K562 (cell line): ENCODE data around the gene MARCKS. TPM values are rescaled to one million over a fixed set of nuclear protein-coding genes. Genes with fewer than 3 reads are reported as not detected.

Experiments used
- ATAC-seq: fragments of 200-7000 bp; cut with Tn5 transposase; 3 replicates; pipeline ENCODE4 v1.9.1; 2020; ENCODE audit warnings: moderate library complexity
- BruUV-seq: library from RNA; stranded (reverse); fragments of 400-500 nt; replicated peaks from 2 replicates; lab custom pipeline; 2021; lab: Mats Ljungman, UMichigan
- CTCF ChIA-PET: fragments of 300-600 bp; formaldehyde crosslinking; extraction: SDS; loops from one replicate; lab custom pipeline; 2021; ENCODE audit warnings: low intra/inter-chr PET ratio; lab: Yijun Ruan, JAX
- POLR2A ChIA-PET: fragments of 300-600, 350-650 bp; sonication (Branson Sonifier 250); formaldehyde crosslinking; extraction: SDS; loops from one replicate; lab custom pipeline; 2021; ENCODE audit warnings: antibody characterized with exemption, inconsistent platforms; lab: Yijun Ruan, JAX
- DNase-seq, 4 experiments: peaks; one replicate each; pipeline versions ENCODE4 v3.0.0 to v3.0.0-alpha.2; 2011 to 2018; ENCODE audit warnings: low spot score in 3 of 4, mixed read lengths in 3 of 4; ENCODE audit errors: extremely low read depth in 1 of 4
- FAIRE-seq: peaks from 2 replicates; lab custom pipeline; 2011; peaks lifted over from hg19 to GRCh38; lab: Jason Lieb, UNC
- H2AFZ ChIP-seq: 2 replicates; pipeline ENCODE4 v1.6.0; 2011; ENCODE audit warnings: low read depth, low read length, control low read depth, inconsistent platforms
- H3K27ac ChIP-seq: fragments of 200-600 bp; 3 replicates; pipeline ENCODE4 v1.8.0; 2011; ENCODE audit warnings: low read depth, mild to moderate bottlenecking, control low read depth, inconsistent platforms, low read length, moderate library complexity, mixed read lengths; ENCODE audit errors: extremely low read depth
- H3K27me3 ChIP-seq, 2 experiments: fragments of 300-600 bp in 1 of 2; 2 replicates in 1 of 2; 3 replicates in 1 of 2; pipeline versions ENCODE4 v1.6.0 to v1.8.0; 2011; ENCODE audit warnings: inconsistent platforms in 2 of 2, low read length in 2 of 2, mild to moderate bottlenecking in 1 of 2, mixed read lengths in 1 of 2, moderate library complexity in 1 of 2; ENCODE audit not compliant: control insufficient read depth in 2 of 2, insufficient read depth in 2 of 2
- H3K36me3 ChIP-seq: fragments of 300-600 bp; 3 replicates; pipeline ENCODE4 v1.8.0; 2011; ENCODE audit warnings: mild to moderate bottlenecking, low read length, inconsistent platforms; ENCODE audit not compliant: control insufficient read depth, insufficient read depth
- H3K4me1 ChIP-seq, 2 experiments: fragments of 200-600 bp in 1 of 2; replicated peaks in 1 of 2; 2 replicates in 1 of 2; 3 replicates in 1 of 2; pipeline versions ENCODE4 v1.5.1 to v1.8.0; 2011; ENCODE audit warnings: inconsistent platforms in 2 of 2, low read length in 2 of 2, mild to moderate bottlenecking in 1 of 2, mixed read lengths in 1 of 2, moderate library complexity in 1 of 2; ENCODE audit not compliant: control insufficient read depth in 2 of 2, insufficient read depth in 2 of 2
- H3K4me2 ChIP-seq: 2 replicates; pipeline ENCODE4 v1.6.1; 2011; ENCODE audit warnings: low read length, control low read depth, inconsistent platforms, mixed read lengths; ENCODE audit not compliant: insufficient read depth
- H3K4me3 ChIP-seq: fragments of 200-600 bp; sonication (generic), shearing (Covaris generic); 2 replicates; pipeline ENCODE4 v1.5.1; 2016; ENCODE audit warnings: control low read depth, inconsistent platforms
- H3K79me2 ChIP-seq: fragments of 200-600 bp; 3 replicates; pipeline ENCODE4 v1.8.0; 2011; ENCODE audit warnings: low read length, inconsistent platforms; ENCODE audit not compliant: control insufficient read depth, insufficient read depth
- H3K9ac ChIP-seq, 2 experiments: 2 replicates each; pipeline versions ENCODE4 v1.6.0 to v1.6.1; 2011; ENCODE audit warnings: low read depth in 2 of 2, low read length in 2 of 2, control low read depth in 1 of 2, inconsistent platforms in 1 of 2, mild to moderate bottlenecking in 1 of 2, mixed read lengths in 1 of 2; ENCODE audit not compliant: insufficient read depth in 1 of 2
- H3K9me1 ChIP-seq: one replicate; pipeline ENCODE4 v1.6.0; 2011; ENCODE audit warnings: inconsistent platforms, mild to moderate bottlenecking, low read length, moderate library complexity; ENCODE audit not compliant: control insufficient read depth, insufficient read depth
- H3K9me3 ChIP-seq: replicated peaks from 2 replicates; pipeline ENCODE4 v1.5.1; 2011; ENCODE audit warnings: low read depth, low read length, inconsistent platforms; ENCODE audit not compliant: control insufficient read depth, insufficient read depth
- H4K20me1 ChIP-seq: replicated peaks from 2 replicates; pipeline ENCODE4 v1.6.1; 2011; ENCODE audit warnings: low read length, inconsistent platforms, mixed read lengths; ENCODE audit not compliant: control insufficient read depth, insufficient read depth
- BDP1 ChIP-seq: IDR thresholded peaks from 3 replicates; pipeline ENCODE4 v1.6.1; 2011; ENCODE audit not compliant: insufficient read length, insufficient read depth
- CUX1 ChIP-seq: fragments of 200-800 bp; sonication (Bioruptor generic); IDR thresholded peaks from 2 replicates; pipeline ENCODE4 v1.6.1; 2016; ENCODE audit warnings: missing genetic modification characterization, missing compliant biosample characterization
- E2F3 ChIP-seq: fragments of 250-450 bp; sonication (Bioruptor Pico); IDR thresholded peaks from 2 replicates; pipeline ENCODE4 v1.4.0; 2020; ENCODE audit warnings: mild to moderate bottlenecking
- ELK3 ChIP-seq: fragments of 450-650 bp; formaldehyde crosslinking; IDR thresholded peaks from 2 replicates; pipeline ENCODE4 v1.4.0; 2020; ENCODE audit warnings: mild to moderate bottlenecking
- EP400 ChIP-seq: fragments of 450-650 bp; IDR thresholded peaks from 2 replicates; pipeline ENCODE4 v1.6.1; 2017; ENCODE audit warnings: antibody characterized with exemption, mild to moderate bottlenecking, moderate library complexity
- NFIX ChIP-seq: fragments of 250-450 bp; sonication (Bioruptor Pico); IDR thresholded peaks from 2 replicates; pipeline ENCODE4 v1.4.0; 2020; ENCODE audit warnings: low read depth, mild to moderate bottlenecking, moderate library complexity
- PHTF2 ChIP-seq: fragments of 250-450 bp; sonication (Bioruptor Pico); IDR thresholded peaks from 2 replicates; pipeline ENCODE4 v1.5.0; 2021; ENCODE audit warnings: mild to moderate bottlenecking
- SREBF1 ChIP-seq: fragments of 150-350 bp; IDR thresholded peaks from 2 replicates; pipeline ENCODE4 v1.6.1; 2014; ENCODE audit warnings: antibody characterized with exemption, low read depth, low read length, borderline replicate concordance
- ZBTB7A ChIP-seq: IDR thresholded peaks from 2 replicates; pipeline ENCODE4 v1.6.1; 2011; ENCODE audit warnings: low read depth, mild to moderate bottlenecking, low read length, moderate library complexity, borderline replicate concordance; ENCODE audit not compliant: control insufficient read depth
- ZNF165 ChIP-seq: fragments of 250-450 bp; sonication (Bioruptor Pico); IDR thresholded peaks from 2 replicates; pipeline ENCODE4 v1.4.0; 2020; ENCODE audit warnings: borderline replicate concordance
- ZNF445 ChIP-seq: fragments of 250-450 bp; sonication (Bioruptor Pico); IDR thresholded peaks from 2 replicates; pipeline ENCODE4 v1.4.0; 2020; ENCODE audit warnings: low read depth, mild to moderate bottlenecking, moderate library complexity
- WGBS: fragments of 100-300 bp; shearing (Covaris generic); methylation state at CpG from one replicate; pipeline ENCODE4 v1.1.6; 2016; ENCODE audit warnings: low coverage, mixed read lengths; ENCODE audit not compliant: insufficient coverage; ENCODE audit errors: missing lambda C conversion rate; 5-methylcytosine and 5-hydroxymethylcytosine counted together
- in situ Hi-C: fragments of 300-500 bp; cut with MboI; formaldehyde crosslinking; loops from 4 replicates; pipeline ENCODE4 v1.15.0; 2018; ENCODE audit warnings: inconsistent platforms, mixed read lengths
- intact Hi-C: fragments of 100-400 bp; cut with micrococcal nuclease; formaldehyde crosslinking; loops from 2 replicates; pipeline ENCODE4 v1.14.2; 2022
- polyA plus RNA-seq, 8 experiments: library from polyadenylated mRNA; depleted of rRNA in 4 of 8; stranded (reverse) in 5 of 8; unstranded in 3 of 8; fragments of >200 nt; fragmentation: Nextera tagmentation in 2 of 8; fragmentation: Illumina TruSeq in 1 of 8; extraction: Ambion mirVana in 2 of 8; extraction: Trizol in 1 of 8; gene quantifications; 2 replicates each; pipeline versions ENCODE4 v1.2.1 to v1.2.3, GENCODE V29; 2011 to 2014; ENCODE audit warnings: inconsistent platforms in 1 of 8, missing spikeins in 1 of 8
- total RNA-seq, 7 experiments: library from RNA; depleted of rRNA in 6 of 7; stranded (reverse); fragments of >200 nt in 6 of 7; fragmentation: Illumina TruSeq in 2 of 7; extraction: Trizol in 2 of 7; gene quantifications; 2 replicates each; pipeline versions ENCODE4 v1.2.1 to v1.2.3, GENCODE V29; 2011 to 2021; ENCODE audit warnings: low replicate concordance in 1 of 7
- TF ChIP-seq, protein P1 (sequence below): fragments of 250-450 bp; sonication (Bioruptor Pico); IDR thresholded peaks from 2 replicates; pipeline ENCODE4 v1.5.0; 2021; ENCODE audit warnings: mild to moderate bottlenecking, moderate library complexity

The MARCKS gene
- total and polyA plus RNA-seq, 9 of the 15 experiments (the other 6 are each of a cell fraction or from before 2014, with no cell fraction given): 0.15 to 2.7 (median 1.0) TPM

- Histone ChIP-seq H3K4me2 (no peak overlapping the region), H3K4me1 (no peaks in the 10 kb centered on the region), H3K27ac (no peak overlapping the region), H2AFZ (no peak overlapping the region), H3K79me2 (no peaks in the 10 kb centered on the region), H3K9ac (no peak overlapping the region), H3K36me3 (no peaks in the 10 kb centered on the region), H3K9me3 (no peaks in the 10 kb centered on the region), H3K27me3 (no peaks in the 10 kb centered on the region), H3K4me3 (no peak overlapping the region), H4K20me1 (no peaks in the 10 kb centered on the region), H3K9me1 (no peaks in the 10 kb centered on the region)
- FAIRE-seq (no peak), ATAC-seq (no peak), DNase-seq (no peak)
- no TSS peak for BruUV-seq
- POLR2A ChIA-PET: no interaction called here
- in situ Hi-C loops (loop anchor here (25.0 kb wide), 2 partner anchors 1022 to 1722 kb away; no protein-coding TSS in a partner anchor), intact Hi-C loops (loop anchor here (5.0 to 10.0 kb wide), 3 partner anchors 52 to 1724 kb away; partner anchors contain the start of gene MARCKS)
- CTCF ChIA-PET: interaction anchor here (0.7 to 2.1 kb wide), 2 partner anchors 641 to 1729 kb away, joined by 3 to 8 read pairs; no protein-coding TSS in a partner anchor
- 35% methylated on average over 3 of the region's 3 CpGs for WGBS
- TF ChIP-seq CUX1 (CRISPR knock-in tag) (no peak), EP400 (no peak), NFIX (CRISPR knock-in tag) (no peak), ELK3 (CRISPR knock-in tag) (no peak), ZBTB7A (no peak), E2F3 (CRISPR knock-in tag) (no peak), ZNF445 (CRISPR knock-in tag) (no peak), PHTF2 (CRISPR knock-in tag) (no peak), BDP1 (no peak), ZNF165 (no peak), SREBF1 (no peak)
- TF ChIP-seq, protein P1, sequence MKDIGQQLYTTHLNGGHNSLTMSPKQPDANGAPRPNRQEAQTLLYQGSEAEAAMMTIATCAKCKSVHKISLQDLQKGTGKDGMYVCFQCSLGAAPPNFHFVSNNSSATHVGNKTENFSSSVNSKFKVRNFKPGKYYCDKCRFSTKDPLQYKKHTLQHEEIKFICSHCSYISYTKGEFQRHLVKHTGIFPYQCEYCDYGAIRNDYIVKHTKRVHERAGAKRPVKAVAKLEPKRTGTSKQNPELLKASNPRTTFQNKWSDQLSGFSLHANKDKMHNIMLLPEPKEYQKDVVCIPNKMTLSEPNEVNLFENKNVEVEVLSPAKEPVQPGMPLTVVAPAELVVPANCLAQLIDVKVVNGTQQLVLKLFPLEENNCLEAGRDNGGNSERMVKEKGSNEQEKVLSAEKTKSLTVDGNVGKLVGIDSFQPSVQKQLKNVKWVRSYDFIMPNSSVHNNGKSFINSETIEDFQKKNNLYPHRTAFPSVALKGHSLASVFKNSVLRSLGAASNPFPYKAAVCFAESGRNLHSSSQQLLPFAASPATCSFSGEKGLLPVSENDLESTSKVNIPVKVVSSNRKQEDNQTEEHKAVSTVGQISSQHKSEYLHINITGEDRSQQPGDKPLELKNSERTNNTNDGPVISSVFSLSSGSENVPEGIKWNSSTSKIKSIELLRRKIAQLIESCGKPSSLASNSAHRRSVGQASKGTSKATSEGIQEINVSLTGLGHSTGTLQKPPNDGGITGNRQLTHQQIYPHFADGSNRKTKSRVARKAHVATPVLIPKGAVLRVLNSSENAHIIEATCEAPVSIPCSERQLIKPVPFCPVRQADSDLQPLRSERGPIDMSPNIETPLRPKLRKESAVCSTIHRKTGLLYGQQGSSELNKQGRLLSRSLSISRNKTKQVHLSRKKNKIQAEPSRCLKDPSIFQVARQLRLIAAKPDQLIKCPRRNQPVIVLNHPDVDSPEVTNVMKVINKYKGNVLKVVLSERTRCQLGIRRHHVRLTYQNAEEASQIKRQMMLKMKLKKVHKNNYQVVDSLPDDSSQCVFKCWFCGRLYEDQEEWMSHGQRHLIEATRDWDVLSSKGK: no peak
Observed at GRCh38 chr6:113908801-113909200, 51.7 kb downstream of the MARCKS start.
